SU-DHL-6 (cell line): Measurements from ENCODE around the gene ACACB.

Experiments
- CTCF ChIP-seq: fragments of 200-600 bp; sonication (generic); IDR thresholded peaks from one replicate; pipeline ENCODE4 v1.5.1; 2017; ENCODE audit warnings: antibody characterized with exemption, mild to moderate bottlenecking, low read length, moderate library complexity; ENCODE audit not compliant: insufficient read depth, poor library complexity, severe bottlenecking
- EZH2phosphoT487 ChIP-seq: fragments of 200-600 bp; sonication (generic), shearing (Covaris generic); conservative IDR thresholded peaks from 2 replicates; pipeline ENCODE4 v1.6.1; 2018; ENCODE audit warnings: mild to moderate bottlenecking, antibody characterized with exemption, low read length, moderate library complexity, mixed read lengths

GRCh38 chr12:109309381-109310246 is 193.2 kb downstream of the ACACB start:
- no peak for TF ChIP-seq CTCF
- TF ChIP-seq EZH2phosphoT487 = no peak
